Esophagus muscularis mucosa (tissue), 4 donors: ENCODE results near the gene NPFF. TPM values are rescaled to one million over a fixed set of nuclear protein-coding genes. Genes with fewer than 3 reads are reported as not detected.
A peak's percentile ranks its signal among the peaks of the same experiment; 100 is the strongest.

Experiments
- DNase-seq: peaks from one replicate; pipeline ENCODE4 v3.0.0-alpha.2; 2017; ENCODE audit errors: extremely low spot score
- H3K27ac ChIP-seq, 4 donors: fragments of 200-600 bp; sonication (generic); replicated peaks in 1 of 4; 1 replicate in 3 of 4; 2 replicates in 1 of 4; pipeline ENCODE4 v1.5.1; 2016 to 2019; ENCODE audit warnings: mild to moderate bottlenecking in 1 of 4
- H3K27me3 ChIP-seq, 4 donors: fragments of 200-600 bp; sonication (generic); one replicate each; pipeline versions ENCODE4 v1.5.1 to v1.6.0; 2016 to 2019
- H3K36me3 ChIP-seq, 4 donors: fragments of 200-600 bp; sonication (generic); one replicate each; pipeline ENCODE4 v1.5.1; 2016 to 2019
- H3K4me1 ChIP-seq, 4 donors: fragments of 200-600 bp; sonication (generic); one replicate each; pipeline ENCODE4 v1.5.1; 2016 to 2019
- H3K4me3 ChIP-seq, 4 donors: fragments of 200-600 bp; sonication (generic); 1 replicate in 2 of 4; 2 replicates in 2 of 4; pipeline ENCODE4 v1.5.1; 2016 to 2019; ENCODE audit warnings: mild to moderate bottlenecking in 4 of 4, moderate library complexity in 1 of 4
- H3K9me3 ChIP-seq, 4 donors: fragments of 200-600 bp; sonication (generic); 1 replicate in 3 of 4; 2 replicates in 1 of 4; pipeline ENCODE4 v1.5.1; 2016 to 2019
- EP300 ChIP-seq: sonication (generic); formaldehyde crosslinking; IDR thresholded peaks from one replicate; pipeline ENCODE4 v1.6.1; 2017; ENCODE audit warnings: antibody characterized with exemption
- POLR2A ChIP-seq: fragments of 450-650 bp; IDR thresholded peaks from one replicate; pipeline ENCODE4 v1.6.1; 2017; ENCODE audit warnings: antibody characterized with exemption, moderate library complexity, mild to moderate bottlenecking, low read depth
- POLR2AphosphoS5 ChIP-seq, 2 donors: sonication (generic); formaldehyde crosslinking; IDR thresholded peaks; one replicate each; pipeline ENCODE4 v1.6.1; 2017; ENCODE audit warnings: antibody characterized with exemption in 2 of 2
- WGBS: methylation state at CpG from one replicate; pipeline ENCODE4 v1.1.5; 2018; 5-methylcytosine and 5-hydroxymethylcytosine counted together
- intact Hi-C: fragments of 100-400 bp; cut with DNase I; formaldehyde crosslinking; loops from one replicate; pipeline ENCODE4 v1.15.1; 2023
- total RNA-seq, 4 donors: library from RNA; depleted of rRNA; stranded (reverse); fragments of >200 nt; gene quantifications; one replicate each; pipeline versions ENCODE4 v1.1.0 to v1.2.1, GENCODE V29; 2016
- TF ChIP-seq, protein P1 (sequence below), 3 experiments: fragments of 200-600 bp in 2 of 3; fragments of 450-650 bp in 1 of 3; sonication (generic) in 2 of 3; IDR thresholded peaks; one replicate each; pipeline ENCODE4 v1.5.1; 2017 to 2019; ENCODE audit warnings: antibody characterized with exemption in 3 of 3, mild to moderate bottlenecking in 2 of 3, moderate library complexity in 1 of 3

NPFF gene
- total RNA-seq, 4 donors from 2014 or later, result not detected

GRCh38 chr12:53492188-53492587 lies 15.1 kb downstream of the NPFF start:
- H3K27ac ChIP-seq, result peak overlapping the region; percentile 86 to 88 (median 86)
- intact Hi-C loops, result no loop called here
- H3K4me3 ChIP-seq, result peak overlapping the region; percentile 67 to 75 (median 70)
- no peaks in the 10 kb centered on the region for H3K9me3 ChIP-seq
- no peaks in the 10 kb centered on the region for H3K27me3 ChIP-seq
- DNase-seq, result no peak
- H3K36me3 ChIP-seq, result peaks cover 0 to 11% (median 9%) of the 10 kb centered on the region in 4 donors
- TF ChIP-seq POLR2A (no peak), EP300 (no peak), POLR2AphosphoS5 (IDR thresholded peaks at IDR 0.05) (no peak)
- TF ChIP-seq, protein P1, sequence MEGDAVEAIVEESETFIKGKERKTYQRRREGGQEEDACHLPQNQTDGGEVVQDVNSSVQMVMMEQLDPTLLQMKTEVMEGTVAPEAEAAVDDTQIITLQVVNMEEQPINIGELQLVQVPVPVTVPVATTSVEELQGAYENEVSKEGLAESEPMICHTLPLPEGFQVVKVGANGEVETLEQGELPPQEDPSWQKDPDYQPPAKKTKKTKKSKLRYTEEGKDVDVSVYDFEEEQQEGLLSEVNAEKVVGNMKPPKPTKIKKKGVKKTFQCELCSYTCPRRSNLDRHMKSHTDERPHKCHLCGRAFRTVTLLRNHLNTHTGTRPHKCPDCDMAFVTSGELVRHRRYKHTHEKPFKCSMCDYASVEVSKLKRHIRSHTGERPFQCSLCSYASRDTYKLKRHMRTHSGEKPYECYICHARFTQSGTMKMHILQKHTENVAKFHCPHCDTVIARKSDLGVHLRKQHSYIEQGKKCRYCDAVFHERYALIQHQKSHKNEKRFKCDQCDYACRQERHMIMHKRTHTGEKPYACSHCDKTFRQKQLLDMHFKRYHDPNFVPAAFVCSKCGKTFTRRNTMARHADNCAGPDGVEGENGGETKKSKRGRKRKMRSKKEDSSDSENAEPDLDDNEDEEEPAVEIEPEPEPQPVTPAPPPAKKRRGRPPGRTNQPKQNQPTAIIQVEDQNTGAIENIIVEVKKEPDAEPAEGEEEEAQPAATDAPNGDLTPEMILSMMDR (IDR thresholded peaks at IDR 0.05), result no peak
- peaks cover 23 to 47% (median 42%) of the 10 kb centered on the region in 4 donors for H3K4me1 ChIP-seq
- 64% methylated on average over 20 of the region's 20 CpGs for WGBS

GRCh38 chr12:53489242-53489864 lies 17.9 kb downstream of the NPFF start:
- Histone ChIP-seq H3K9me3 (no peaks in the 10 kb centered on the region), H3K4me1 (peaks cover 12 to 28% (median 25%) of the 10 kb centered on the region in 4 donors), H3K27ac (no peak overlapping the region), H3K36me3 (peaks cover 11 to 39% (median 37%) of the 10 kb centered on the region in 4 donors), H3K27me3 (no peaks in the 10 kb centered on the region), H3K4me3 (no peak overlapping the region)
- WGBS, result 91% methylated on average over 5 of the region's 5 CpGs
- intact Hi-C loops, result no loop called here
- DNase-seq, result no peak
- TF ChIP-seq POLR2A, result no peak
- TF ChIP-seq EP300, result no peak
- no peak for TF ChIP-seq POLR2AphosphoS5 (IDR thresholded peaks at IDR 0.05)
- TF ChIP-seq, protein P1 (IDR thresholded peaks at IDR 0.05), result no peak

DNA sequence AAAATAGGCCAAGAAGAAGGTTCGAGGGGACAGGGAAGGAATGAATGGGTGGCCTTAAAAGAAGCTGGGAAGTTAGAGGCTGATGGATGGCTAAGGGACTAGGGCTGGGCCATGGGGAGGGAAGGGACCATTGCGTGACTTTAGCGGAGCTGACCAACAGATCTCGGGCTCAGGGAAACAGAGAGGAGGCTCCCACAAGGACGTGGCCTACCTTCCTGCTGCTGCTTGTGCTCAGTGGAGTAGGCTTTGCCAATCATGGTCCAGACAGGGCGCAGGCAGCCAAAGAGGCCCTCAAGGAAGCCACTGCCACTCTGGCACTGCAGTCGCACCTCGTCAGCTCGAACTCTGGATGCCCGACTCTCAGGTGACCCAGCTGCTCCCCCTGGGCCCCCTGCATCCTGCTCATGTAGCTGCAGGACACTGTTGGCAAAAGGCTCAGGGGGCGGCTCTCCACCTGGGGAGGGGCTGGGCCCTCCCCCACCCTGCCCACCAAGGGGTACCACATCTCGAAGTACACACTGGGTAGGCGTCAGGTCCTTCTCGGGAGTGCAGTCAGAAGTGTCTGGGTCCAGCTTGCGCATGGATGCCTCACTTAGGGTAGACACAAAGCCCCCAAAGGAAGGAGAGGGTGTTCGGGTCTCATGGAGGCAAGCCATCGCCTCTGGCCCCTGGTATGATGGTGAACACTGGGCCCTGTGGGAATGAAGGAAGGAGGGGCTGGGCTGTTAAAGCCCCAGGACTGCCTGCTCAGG lies 20.4 kb downstream of the NPFF start:
- Histone ChIP-seq H3K4me1 (peaks cover 0 to 15% (median 5%) of the 10 kb centered on the region in 4 donors), H3K9me3 (no peaks in the 10 kb centered on the region), H3K36me3 (peaks cover 11 to 64% (median 60%) of the 10 kb centered on the region in 4 donors), H3K4me3 (no peak overlapping the region), H3K27ac (no peak overlapping the region), H3K27me3 (no peaks in the 10 kb centered on the region)
- peak in 1 of 2 donors; percentile 31 for TF ChIP-seq POLR2AphosphoS5 (IDR thresholded peaks at IDR 0.05)
- TF ChIP-seq, protein P1 (IDR thresholded peaks at IDR 0.05), result no peak
- WGBS, result 74% methylated on average over 8 of the region's 17 CpGs
- no peak for DNase-seq
- intact Hi-C loops, result no loop called here

DNA sequence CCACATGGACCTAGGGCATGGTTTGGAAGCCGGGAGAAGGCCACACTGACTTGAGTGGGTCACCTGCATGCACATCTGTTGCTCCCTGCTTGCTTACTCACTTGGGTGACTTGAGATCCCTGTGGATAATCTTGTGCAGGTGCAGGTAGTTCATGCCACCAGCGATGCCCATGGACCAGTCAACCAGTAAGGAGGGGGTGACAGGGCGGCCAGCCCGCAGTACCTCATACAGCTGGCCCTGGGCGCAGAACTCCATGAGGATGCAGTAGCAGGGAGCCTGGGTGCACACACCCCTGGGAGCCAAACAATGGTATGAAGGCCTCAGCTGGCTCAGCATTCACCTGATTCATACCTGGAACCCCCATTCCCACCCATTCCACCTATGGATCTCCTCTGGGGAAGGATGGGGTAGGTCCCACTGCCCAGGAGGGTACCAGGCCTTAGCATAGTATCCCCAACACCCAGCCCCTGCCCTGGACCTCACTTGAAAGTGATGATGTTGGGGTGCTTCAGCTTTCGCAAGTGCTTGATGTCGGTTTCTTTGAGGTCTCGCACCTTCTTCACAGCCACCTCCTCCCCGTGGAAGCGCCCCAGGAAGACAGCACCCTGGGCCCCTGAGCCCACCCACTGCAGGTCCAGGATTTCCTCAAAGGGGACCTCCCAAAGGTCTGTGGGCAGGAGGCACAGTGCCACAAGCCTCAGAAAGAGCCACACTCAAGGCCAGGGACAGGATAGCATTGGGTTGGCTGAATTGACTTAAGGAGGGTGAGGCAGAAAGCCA lies 21.1 kb downstream of the NPFF start:
- TF ChIP-seq POLR2AphosphoS5 (IDR thresholded peaks at IDR 0.05), result peak in 1 of 2 donors; percentile 36
- TF ChIP-seq, protein P1 (IDR thresholded peaks at IDR 0.05), result no peak
- WGBS, result 95% methylated on average over 9 of the region's 10 CpGs
- intact Hi-C loops, result no loop called here

More for the DNA sequence above, 21.1 kb downstream of the NPFF start:
- no peak overlapping the region for H3K4me3 ChIP-seq
- DNase-seq, result no peak
- no peaks in the 10 kb centered on the region for H3K9me3 ChIP-seq
- H3K27me3 ChIP-seq, result no peaks in the 10 kb centered on the region
- peaks cover 15 to 71% (median 67%) of the 10 kb centered on the region in 4 donors for H3K36me3 ChIP-seq
- no peak overlapping the region for H3K27ac ChIP-seq
- H3K4me1 ChIP-seq, result peaks cover 0 to 17% (median 8%) of the 10 kb centered on the region in 4 donors
